Measurements from ENCODE around the gene TRAF7.

TRAF7 gene

DNA sequence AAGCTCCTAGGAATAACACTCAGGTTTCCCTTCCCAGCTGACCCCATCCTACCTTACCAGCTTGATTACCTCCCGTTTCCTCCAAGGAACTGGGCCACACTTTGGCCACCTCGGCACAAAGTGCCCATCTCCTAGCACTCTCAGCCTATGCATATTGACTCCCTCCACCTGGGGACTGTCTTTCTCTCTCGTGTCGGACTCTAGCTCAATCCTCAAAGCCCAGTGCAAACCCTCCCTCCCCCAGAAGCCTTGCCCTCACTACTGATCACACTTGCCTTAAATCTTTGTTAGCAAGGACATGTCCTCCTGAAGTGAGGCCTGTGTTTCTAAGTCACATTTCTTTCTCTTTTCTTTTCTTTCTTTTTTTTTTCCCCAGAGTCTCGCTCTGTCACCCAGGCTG is 9.7 kb upstream of the TRAF7 start:
- ChIA-PET POLR2A (interaction anchor here (2.7 kb wide), 1 partner anchor 9 kb away, joined by 40 read pairs; the partner anchor contains the start of gene TRAF7), CTCF (interaction anchor here (1.0 to 2.7 kb wide), 9 partner anchors 7 to 142 kb away, joined by 3 to 12 read pairs (median 5); partner anchors contain the start of genes NPW and TRAF7)
- no peak for TF ChIP-seq CTCF (IDR thresholded peaks at IDR 0.05; ENCODE audit: control extremely low read depth, extremely low read depth, low read depth, missing control alignments)
- DNase-seq (ENCODE audit: extremely low spot score) = no peak

DNA sequence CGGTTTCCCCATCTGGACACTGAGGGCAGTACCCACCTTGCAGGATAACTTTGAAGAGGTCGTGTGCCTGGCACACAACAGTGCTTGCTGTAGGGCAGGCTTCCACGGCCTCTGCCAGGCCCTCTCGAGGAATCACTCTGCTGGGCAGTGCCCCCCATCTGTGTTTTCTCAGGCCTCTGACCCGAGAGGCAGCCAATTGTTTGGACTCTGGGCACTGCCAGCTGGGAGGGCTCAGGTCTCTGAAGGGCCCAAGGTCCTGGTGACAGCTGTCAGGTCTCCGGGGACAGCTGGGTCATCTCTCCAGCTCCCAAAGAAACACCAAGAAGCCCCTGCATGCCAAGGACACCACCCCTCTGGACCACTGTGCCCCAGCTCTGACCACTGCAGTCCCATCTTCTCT is 8.2 kb upstream of the TRAF7 start:
- POLR2A ChIA-PET = interaction anchor here (2.7 kb wide), 1 partner anchor 8 kb away, joined by 40 read pairs; the partner anchor contains the start of gene TRAF7
- no peak for DNase-seq (ENCODE audit: extremely low spot score)
- CTCF ChIA-PET = interaction anchor here (1.0 to 2.7 kb wide), 8 partner anchors 9 to 283 kb away, joined by 3 to 14 read pairs (median 6); partner anchors contain the start of gene NPW
- no peak for TF ChIP-seq CTCF (IDR thresholded peaks at IDR 0.05; ENCODE audit: control extremely low read depth, extremely low read depth, low read depth, missing control alignments)

- TF ChIP-seq CTCF (IDR thresholded peaks at IDR 0.05; ENCODE audit: control extremely low read depth, extremely low read depth, low read depth, missing control alignments) = no peak
- CTCF ChIA-PET = interaction anchor here (1.0 to 2.7 kb wide), 6 partner anchors 10 to 284 kb away, joined by 3 to 14 read pairs (median 8); partner anchors contain the start of gene NPW
- peak; percentile 48 for DNase-seq (ENCODE audit: extremely low spot score)
- POLR2A ChIA-PET = interaction anchor here (0.6 kb wide), 1 partner anchor 90 kb away, joined by 3 read pairs; no protein-coding TSS in a partner anchor
These were observed 7.5 kb upstream of the TRAF7 start, which contains the start of gene RAB26 for GRCh38 chr16:2147981-2148671. Gene RAB26, plus strand, starts transcription at chr16:2148625. Its CDS starts 159 bp downstream, at chr16:2148784.

GRCh38 chr16:2148714-2149629 is 6.6 kb upstream of the TRAF7 start:
- ChIA-PET CTCF (interaction anchor here (0.6 to 5.2 kb wide), 5 partner anchors 8 to 145 kb away, joined by 3 to 53 read pairs (median 9); partner anchors contain the start of gene NPW), POLR2A (interaction anchor here (0.6 kb wide), 1 partner anchor 90 kb away, joined by 3 read pairs; no protein-coding TSS in a partner anchor)
- no peak for DNase-seq (ENCODE audit: extremely low spot score)
- no peak for TF ChIP-seq CTCF (IDR thresholded peaks at IDR 0.05; ENCODE audit: control extremely low read depth, extremely low read depth, low read depth, missing control alignments)

GRCh38 chr16:2149630-2150417 is 5.8 kb upstream of the TRAF7 start:
- CTCF ChIA-PET = interaction anchor here (0.6 to 6.3 kb wide), 3 partner anchors 9 to 128 kb away, joined by 3 to 78 read pairs (median 53); partner anchors contain the start of gene NPW
- POLR2A ChIA-PET = no interaction called here
- no peak for DNase-seq (ENCODE audit: extremely low spot score)
- TF ChIP-seq CTCF (IDR thresholded peaks at IDR 0.05; ENCODE audit: control extremely low read depth, extremely low read depth, low read depth, missing control alignments) = no peak

Data from GM10248 (cell line).